ENCODE measurements around the gene ASPHD2. TPM values are rescaled to one million over a fixed set of nuclear protein-coding genes. Genes with fewer than 3 reads are reported as not detected.

The ASPHD2 gene
- total RNA-seq, 1 experiment from 2014 or later: not detected

- Mint-ChIP-seq H3K27ac (ENCODE audit: unreplicated experiment) (no peak overlapping the region), H3K27me3 (ENCODE audit: insufficient read depth, unreplicated experiment) (peaks cover 8% of the 10 kb centered on the region), H3K4me1 (ENCODE audit: low read depth, unreplicated experiment) (no peaks in the 10 kb centered on the region), H3K36me3 (ENCODE audit: insufficient read depth, unreplicated experiment) (no peaks in the 10 kb centered on the region), H3K4me3 (ENCODE audit: unreplicated experiment) (no peak overlapping the region), H3K9me3 (ENCODE audit: unreplicated experiment) (no peaks in the 10 kb centered on the region)
- POLR2A ChIA-PET: no interaction called here
- Histone ChIP-seq H3K36me3 (ENCODE audit: control insufficient read depth, insufficient read depth, low read length) (no peaks in the 10 kb centered on the region), H3K4me3 (ENCODE audit: low read depth, low read length) (no peak overlapping the region), H3K4me1 (no peaks in the 10 kb centered on the region), H3K27me3 (replicated peaks; ENCODE audit: control insufficient read depth, insufficient read depth, low read length) (no peaks in the 10 kb centered on the region), H3K9me3 (no peaks in the 10 kb centered on the region)
- intact Hi-C loops (cut with micrococcal nuclease; ENCODE audit: unreplicated experiment): no loop called here
- CTCF ChIA-PET: no interaction called here
- BruUV-seq (replicated peaks): no TSS peak
- TF ChIP-seq, protein P1, sequence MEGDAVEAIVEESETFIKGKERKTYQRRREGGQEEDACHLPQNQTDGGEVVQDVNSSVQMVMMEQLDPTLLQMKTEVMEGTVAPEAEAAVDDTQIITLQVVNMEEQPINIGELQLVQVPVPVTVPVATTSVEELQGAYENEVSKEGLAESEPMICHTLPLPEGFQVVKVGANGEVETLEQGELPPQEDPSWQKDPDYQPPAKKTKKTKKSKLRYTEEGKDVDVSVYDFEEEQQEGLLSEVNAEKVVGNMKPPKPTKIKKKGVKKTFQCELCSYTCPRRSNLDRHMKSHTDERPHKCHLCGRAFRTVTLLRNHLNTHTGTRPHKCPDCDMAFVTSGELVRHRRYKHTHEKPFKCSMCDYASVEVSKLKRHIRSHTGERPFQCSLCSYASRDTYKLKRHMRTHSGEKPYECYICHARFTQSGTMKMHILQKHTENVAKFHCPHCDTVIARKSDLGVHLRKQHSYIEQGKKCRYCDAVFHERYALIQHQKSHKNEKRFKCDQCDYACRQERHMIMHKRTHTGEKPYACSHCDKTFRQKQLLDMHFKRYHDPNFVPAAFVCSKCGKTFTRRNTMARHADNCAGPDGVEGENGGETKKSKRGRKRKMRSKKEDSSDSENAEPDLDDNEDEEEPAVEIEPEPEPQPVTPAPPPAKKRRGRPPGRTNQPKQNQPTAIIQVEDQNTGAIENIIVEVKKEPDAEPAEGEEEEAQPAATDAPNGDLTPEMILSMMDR (IDR thresholded peaks at IDR 0.05; ENCODE audit: insufficient read depth in 1 of 2, low read depth in 1 of 2, low read length in 1 of 2, severe bottlenecking in 1 of 2, unreplicated experiment in 1 of 2): no peak
- DNase-seq: no peak
These were observed 35.1 kb upstream of the ASPHD2 start for GRCh38 chr22:26393929-26394328.

DNA sequence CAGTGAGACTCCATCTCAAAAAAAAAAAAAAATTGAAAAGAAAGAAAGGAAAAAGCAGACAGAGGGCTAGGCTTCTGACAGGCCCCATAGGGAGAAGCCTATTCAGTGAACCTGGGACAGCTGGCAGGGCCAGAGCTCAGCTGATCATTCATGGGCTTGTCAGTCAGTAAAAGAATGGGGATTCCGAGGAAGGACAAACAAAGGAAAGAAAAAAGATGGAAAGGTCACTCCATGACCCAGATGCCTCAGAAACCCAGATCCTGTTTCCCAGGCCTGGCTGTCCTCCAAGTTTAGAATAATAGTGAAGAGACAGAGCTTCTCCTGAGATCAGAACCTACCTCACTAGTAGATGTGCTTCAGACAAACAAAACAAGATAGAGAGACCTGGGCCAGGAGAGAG is 34.3 kb upstream of the ASPHD2 start:
- no peak overlapping the region for H3K4me3 ChIP-seq (ENCODE audit: low read depth, low read length)
- peaks cover 8% of the 10 kb centered on the region for H3K27me3 Mint-ChIP-seq (ENCODE audit: insufficient read depth, unreplicated experiment)
- no peaks in the 10 kb centered on the region for H3K27me3 ChIP-seq (replicated peaks; ENCODE audit: control insufficient read depth, insufficient read depth, low read length)
- intact Hi-C loops (cut with micrococcal nuclease; ENCODE audit: unreplicated experiment): no loop called here
- no peak overlapping the region for H3K4me3 Mint-ChIP-seq (ENCODE audit: unreplicated experiment)
- ChIA-PET CTCF (interaction anchor here (0.7 to 0.8 kb wide), 3 partner anchors 30 to 395 kb away, joined by 3 to 4 read pairs (median 3); no protein-coding TSS in a partner anchor), POLR2A (no interaction called here)
- TF ChIP-seq, protein P1 (IDR thresholded peaks at IDR 0.05; ENCODE audit: insufficient read depth in 1 of 2, low read depth in 1 of 2, low read length in 1 of 2, severe bottlenecking in 1 of 2, unreplicated experiment in 1 of 2): no peak
- no peaks in the 10 kb centered on the region for H3K4me1 ChIP-seq
- no peaks in the 10 kb centered on the region for H3K4me1 Mint-ChIP-seq (ENCODE audit: low read depth, unreplicated experiment)
- H3K27ac Mint-ChIP-seq (ENCODE audit: unreplicated experiment): no peak overlapping the region
- no peaks in the 10 kb centered on the region for H3K36me3 ChIP-seq (ENCODE audit: control insufficient read depth, insufficient read depth, low read length)
- no peak for DNase-seq
- no TSS peak for BruUV-seq (replicated peaks)
- H3K36me3 Mint-ChIP-seq (ENCODE audit: insufficient read depth, unreplicated experiment): no peaks in the 10 kb centered on the region
- no peaks in the 10 kb centered on the region for H3K9me3 ChIP-seq
- H3K9me3 Mint-ChIP-seq (ENCODE audit: unreplicated experiment): no peaks in the 10 kb centered on the region

DNA sequence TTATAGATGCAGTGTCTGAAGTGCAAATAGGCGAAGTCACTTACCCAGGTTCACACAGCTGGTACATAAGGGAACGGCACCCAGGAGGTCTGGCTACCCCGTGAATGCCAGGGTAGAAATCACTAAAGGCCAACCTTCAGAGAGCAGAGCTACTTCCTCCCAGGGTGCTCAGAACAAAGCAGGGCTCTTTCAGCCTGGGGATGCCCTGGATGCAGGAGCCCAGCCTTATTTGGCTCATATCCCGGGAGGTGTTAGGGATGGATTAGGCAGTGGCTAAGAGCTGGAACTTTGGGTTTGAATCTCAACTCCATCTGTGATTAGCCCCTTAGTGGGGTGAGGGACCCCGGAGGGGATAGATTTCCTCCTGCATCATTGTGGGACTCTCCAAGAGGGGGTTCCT is 33.1 kb upstream of the ASPHD2 start:
- no TSS peak for BruUV-seq (replicated peaks)
- no peaks in the 10 kb centered on the region for H3K4me1 Mint-ChIP-seq (ENCODE audit: low read depth, unreplicated experiment)
- Histone ChIP-seq H3K36me3 (ENCODE audit: control insufficient read depth, insufficient read depth, low read length) (no peaks in the 10 kb centered on the region), H3K27me3 (replicated peaks; ENCODE audit: control insufficient read depth, insufficient read depth, low read length) (no peaks in the 10 kb centered on the region), H3K4me3 (ENCODE audit: low read depth, low read length) (no peak overlapping the region), H3K4me1 (no peaks in the 10 kb centered on the region), H3K9me3 (no peaks in the 10 kb centered on the region)
- POLR2A ChIA-PET: no interaction called here
- no peak overlapping the region for H3K4me3 Mint-ChIP-seq (ENCODE audit: unreplicated experiment)
- CTCF ChIA-PET: interaction anchor here (0.9 kb wide), 1 partner anchor 65 kb away, joined by 3 read pairs; no protein-coding TSS in a partner anchor
- no peak for DNase-seq
- H3K27ac Mint-ChIP-seq (ENCODE audit: unreplicated experiment): no peak overlapping the region
- peaks cover 8% of the 10 kb centered on the region for H3K27me3 Mint-ChIP-seq (ENCODE audit: insufficient read depth, unreplicated experiment)
- H3K36me3 Mint-ChIP-seq (ENCODE audit: insufficient read depth, unreplicated experiment): no peaks in the 10 kb centered on the region
- H3K9me3 Mint-ChIP-seq (ENCODE audit: unreplicated experiment): no peaks in the 10 kb centered on the region
- TF ChIP-seq, protein P1 (IDR thresholded peaks at IDR 0.05; ENCODE audit: insufficient read depth in 1 of 2, low read depth in 1 of 2, low read length in 1 of 2, severe bottlenecking in 1 of 2, unreplicated experiment in 1 of 2): no peak
- intact Hi-C loops (cut with micrococcal nuclease; ENCODE audit: unreplicated experiment): no loop called here

All from Caco-2 (cell line).